ENCODE measurements around the gene SMR3B. TPM values are rescaled to one million over a fixed set of nuclear protein-coding genes. Genes with fewer than 3 reads are reported as not detected.

SMR3B gene
- not detected in 2 replicates for total RNA-seq

GRCh38 chr4:70382691-70383181 is at the start of gene SMR3B:
Gene SMR3B (plus strand): TSS chr4:70383131. CDS start chr4:70384511, 1,380 bp downstream.

GRCh38 chr4:70334681-70335080 is 48.2 kb upstream of the SMR3B start, which contains the start of gene CABS1:
Gene CABS1 (plus strand): TSS chr4:70334981. CDS start chr4:70335040, 59 bp downstream.

GRCh38 chr4:70360460-70360859 is 22.5 kb upstream of the SMR3B start, which contains the start of gene SMR3A:
Gene SMR3A (plus strand): TSS chr4:70360760. CDS start chr4:70362116, 1,356 bp downstream.

GRCh38 chr4:70397580-70397979 is 14.6 kb downstream of the SMR3B start, which contains the start of gene OPRPN:
Gene OPRPN (plus strand): TSS chr4:70397940. CDS start chr4:70399286, 1,346 bp downstream.

Other genes starting within 250 kb of the SMR3B start
- not detected in 2 replicates for gene PRR27, start 228.9 kb upstream of the SMR3B start, total RNA-seq
- gene ODAM, start 187.4 kb upstream of the SMR3B start, total RNA-seq: not detected in 2 replicates
- not detected in 2 replicates for gene FDCSP, start 157.0 kb upstream of the SMR3B start, total RNA-seq
- not detected in 2 replicates for gene CSN3, start 140.5 kb upstream of the SMR3B start, total RNA-seq
- gene CABS1, start 48.1 kb upstream of the SMR3B start, total RNA-seq: not detected in 2 replicates
- not detected in 2 replicates for gene SMR3A, start 22.4 kb upstream of the SMR3B start, total RNA-seq
- gene OPRPN, start 14.8 kb downstream of the SMR3B start, total RNA-seq: not detected in 2 replicates
- gene MUC7, start 89.1 kb downstream of the SMR3B start, total RNA-seq: not detected in 2 replicates
- not detected in 2 replicates for gene AMTN, start 135.4 kb downstream of the SMR3B start, total RNA-seq
- gene AMBN, start 209.1 kb downstream of the SMR3B start, total RNA-seq: not detected in 2 replicates
- under 0.01 TPM in 1 of 2 replicates, not detected in the other for gene ENAM, start 245.6 kb downstream of the SMR3B start, total RNA-seq